GM23338 (cell line): ENCODE results near the gene MLLT3.

Source experiments
- CTCF ChIP-seq, 2 experiments: fragments of 200-600 bp in 1 of 2; sonication (generic) in 1 of 2; conservative IDR thresholded peaks; 2 replicates each; pipeline versions ENCODE4 v1.5.1 to v1.6.1; 2016 to 2017; ENCODE audit warnings: antibody characterized with exemption in 2 of 2, low read depth in 2 of 2, mild to moderate bottlenecking in 2 of 2, moderate library complexity in 1 of 2
- EZH2 ChIP-seq: fragments of 200-600 bp; sonication (generic); IDR thresholded peaks from one replicate; pipeline ENCODE4 v1.8.0; 2017; ENCODE audit warnings: antibody characterized with exemption, mild to moderate bottlenecking, low read depth; ENCODE audit not compliant: unreplicated experiment
- POLR2AphosphoS5 ChIP-seq: IDR thresholded peaks from 2 replicates; pipeline ENCODE4 v1.6.1; 2016; ENCODE audit warnings: antibody characterized with exemption, low read depth

GRCh38 chr9:20303066-20303465, 319.2 kb downstream of the MLLT3 start:
- no peak for TF ChIP-seq CTCF (conservative IDR thresholded peaks at IDR 0.05; ENCODE audit: low read depth in 2 of 2)
- no peak for TF ChIP-seq POLR2AphosphoS5
- no peak for TF ChIP-seq EZH2
